ENCODE data around the gene HNRNPAB. TPM values are rescaled to one million over a fixed set of nuclear protein-coding genes. Genes with fewer than 3 reads are reported as not detected.

Gene HNRNPAB
- total and polyA plus RNA-seq, 2 experiments from 2014 or later: 154 to 224 TPM

DNA sequence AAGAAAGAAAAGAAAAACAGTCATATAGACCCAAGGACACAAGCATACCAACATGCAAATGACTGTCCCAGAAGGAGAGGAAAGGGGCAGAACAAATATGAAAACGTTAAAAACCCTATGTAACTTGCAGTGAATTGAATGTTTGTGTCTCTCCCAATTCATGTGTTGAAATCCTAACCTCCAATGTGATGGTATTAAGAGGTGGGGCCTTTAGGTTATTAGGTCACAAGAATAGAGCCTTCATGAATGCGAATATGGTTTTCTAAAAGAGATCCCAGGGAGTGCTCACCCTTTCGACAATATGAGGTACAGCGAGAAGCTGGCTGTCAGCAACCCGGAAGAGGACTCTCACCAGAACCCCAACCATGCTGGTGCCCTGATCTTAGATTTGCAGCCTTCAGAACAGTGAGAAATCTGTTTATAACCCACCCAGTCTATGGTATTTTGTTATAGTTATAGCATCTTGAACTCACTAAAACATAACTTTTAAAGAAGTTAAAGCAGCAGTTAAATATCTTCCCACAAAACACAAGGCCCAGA lies 14.0 kb downstream of the HNRNPAB start:
- Histone ChIP-seq H3K4me1 (ENCODE audit: low read depth) (no peaks in the 10 kb centered on the region), H3K36me3 (peaks cover 42% of the 10 kb centered on the region), H3K4me3 (no peak overlapping the region), H3K9me3 (ENCODE audit: low read depth) (no peaks in the 10 kb centered on the region), H3K27me3 (no peaks in the 10 kb centered on the region), H3K27ac (peak overlapping the region; percentile 39)
- DNase-seq (ENCODE audit: low read depth in 1 of 2, low spot score in 1 of 2): no peak
- TF ChIP-seq, protein P1, sequence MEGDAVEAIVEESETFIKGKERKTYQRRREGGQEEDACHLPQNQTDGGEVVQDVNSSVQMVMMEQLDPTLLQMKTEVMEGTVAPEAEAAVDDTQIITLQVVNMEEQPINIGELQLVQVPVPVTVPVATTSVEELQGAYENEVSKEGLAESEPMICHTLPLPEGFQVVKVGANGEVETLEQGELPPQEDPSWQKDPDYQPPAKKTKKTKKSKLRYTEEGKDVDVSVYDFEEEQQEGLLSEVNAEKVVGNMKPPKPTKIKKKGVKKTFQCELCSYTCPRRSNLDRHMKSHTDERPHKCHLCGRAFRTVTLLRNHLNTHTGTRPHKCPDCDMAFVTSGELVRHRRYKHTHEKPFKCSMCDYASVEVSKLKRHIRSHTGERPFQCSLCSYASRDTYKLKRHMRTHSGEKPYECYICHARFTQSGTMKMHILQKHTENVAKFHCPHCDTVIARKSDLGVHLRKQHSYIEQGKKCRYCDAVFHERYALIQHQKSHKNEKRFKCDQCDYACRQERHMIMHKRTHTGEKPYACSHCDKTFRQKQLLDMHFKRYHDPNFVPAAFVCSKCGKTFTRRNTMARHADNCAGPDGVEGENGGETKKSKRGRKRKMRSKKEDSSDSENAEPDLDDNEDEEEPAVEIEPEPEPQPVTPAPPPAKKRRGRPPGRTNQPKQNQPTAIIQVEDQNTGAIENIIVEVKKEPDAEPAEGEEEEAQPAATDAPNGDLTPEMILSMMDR (IDR thresholded peaks at IDR 0.05; ENCODE audit: low read depth, low read length): no peak

DNA sequence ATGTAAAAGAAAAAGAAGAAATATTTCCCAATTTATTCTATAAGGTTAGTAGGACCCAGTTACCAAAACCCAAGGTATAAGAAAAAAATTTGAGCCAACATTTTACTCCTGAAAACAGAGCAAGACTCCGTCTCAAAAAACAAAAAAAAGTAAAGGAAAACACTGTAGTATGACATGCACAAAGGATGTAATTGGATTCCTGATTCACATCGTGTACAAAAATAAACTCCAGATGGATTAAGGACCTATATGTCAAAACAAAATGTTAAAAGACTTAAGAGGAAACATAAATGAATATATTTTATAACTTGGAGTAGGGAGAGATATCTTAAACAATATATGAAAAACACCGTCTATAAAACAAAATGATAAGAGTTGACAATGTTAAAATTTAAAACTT lies 14.5 kb downstream of the HNRNPAB start:
- Histone ChIP-seq H3K36me3 (peaks cover 37% of the 10 kb centered on the region), H3K27ac (peak overlapping the region; percentile 39), H3K4me1 (ENCODE audit: low read depth) (no peaks in the 10 kb centered on the region), H3K9me3 (ENCODE audit: low read depth) (no peaks in the 10 kb centered on the region), H3K27me3 (no peaks in the 10 kb centered on the region), H3K4me3 (no peak overlapping the region)
- DNase-seq (ENCODE audit: low read depth in 1 of 2, low spot score in 1 of 2): no peak
- TF ChIP-seq, protein P1 (IDR thresholded peaks at IDR 0.05; ENCODE audit: low read depth, low read length): no peak

DNA sequence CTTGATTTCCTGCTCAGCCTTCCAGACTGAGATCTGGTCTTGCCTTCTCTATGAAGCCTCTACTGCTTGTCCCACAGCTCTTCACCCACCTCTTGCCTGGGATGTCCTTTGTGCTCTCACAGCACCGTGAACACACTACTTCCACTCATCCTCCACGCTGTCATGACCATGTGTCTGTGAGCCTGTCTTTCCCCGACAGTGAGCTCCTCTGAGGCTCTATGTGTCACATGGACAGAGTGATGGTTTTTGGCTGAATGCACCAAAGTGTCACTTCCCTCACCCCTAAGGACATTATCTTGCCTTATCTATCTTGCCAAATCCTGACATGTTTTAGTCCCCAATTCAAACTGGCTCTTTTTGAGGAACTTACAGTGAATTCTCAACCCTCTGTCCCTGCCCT lies 16.9 kb downstream of the HNRNPAB start:
- H3K27ac ChIP-seq: no peak overlapping the region
- no peak for DNase-seq (ENCODE audit: low read depth in 1 of 2, low spot score in 1 of 2)
- TF ChIP-seq, protein P1 (IDR thresholded peaks at IDR 0.05; ENCODE audit: low read depth, low read length): no peak
- H3K4me3 ChIP-seq: no peak overlapping the region
- peaks cover 25% of the 10 kb centered on the region for H3K36me3 ChIP-seq
- H3K9me3 ChIP-seq (ENCODE audit: low read depth): no peaks in the 10 kb centered on the region
- H3K4me1 ChIP-seq (ENCODE audit: low read depth): no peaks in the 10 kb centered on the region
- H3K27me3 ChIP-seq: no peaks in the 10 kb centered on the region

DNA sequence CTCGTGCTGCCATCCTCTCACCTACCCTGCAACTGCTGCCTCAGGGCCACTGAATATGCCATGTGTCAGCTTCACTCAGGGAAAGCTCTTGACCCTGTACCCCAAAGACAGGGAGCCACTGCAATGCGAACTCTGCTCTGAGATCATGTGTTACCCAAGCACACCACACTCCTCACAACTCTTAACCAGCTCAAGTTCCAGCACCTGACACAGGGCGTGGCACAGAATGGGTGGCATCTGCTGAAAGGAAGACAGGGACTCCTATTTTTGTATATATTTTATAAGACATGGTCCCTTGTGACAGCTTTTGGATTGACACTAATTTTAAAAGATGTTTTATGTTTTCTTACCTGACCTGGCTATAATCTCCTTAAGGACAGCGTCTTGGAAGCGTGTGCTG lies 17.5 kb downstream of the HNRNPAB start:
- Histone ChIP-seq H3K27me3 (no peaks in the 10 kb centered on the region), H3K36me3 (peaks cover 20% of the 10 kb centered on the region), H3K4me1 (ENCODE audit: low read depth) (no peaks in the 10 kb centered on the region), H3K4me3 (no peak overlapping the region), H3K9me3 (ENCODE audit: low read depth) (no peaks in the 10 kb centered on the region), H3K27ac (no peak overlapping the region)
- DNase-seq (ENCODE audit: low read depth in 1 of 2, low spot score in 1 of 2): no peak
- TF ChIP-seq, protein P1 (IDR thresholded peaks at IDR 0.05; ENCODE audit: low read depth, low read length): no peak

DNA sequence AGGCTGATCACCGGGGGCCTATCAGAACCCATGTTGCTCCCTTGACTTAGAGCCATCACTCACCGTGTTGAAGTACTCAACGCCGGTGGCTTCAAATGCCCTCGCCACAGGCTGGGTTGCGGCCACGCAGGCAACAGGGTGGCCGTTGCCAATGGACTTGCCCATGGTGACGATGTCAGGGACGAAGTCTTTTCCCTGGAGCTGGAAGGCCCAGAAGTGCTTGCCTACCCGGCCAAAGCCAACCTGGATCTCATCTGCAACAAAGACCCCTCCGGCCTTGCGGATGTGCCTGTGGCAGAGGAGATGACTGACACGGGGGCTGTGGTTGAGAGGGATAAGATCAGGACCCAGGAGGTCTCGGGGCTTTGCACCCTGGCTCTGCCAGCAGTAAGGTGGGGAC lies 18.0 kb downstream of the HNRNPAB start:
- H3K27me3 ChIP-seq: no peaks in the 10 kb centered on the region
- H3K36me3 ChIP-seq: peaks cover 20% of the 10 kb centered on the region
- TF ChIP-seq, protein P1 (IDR thresholded peaks at IDR 0.05; ENCODE audit: low read depth, low read length): no peak
- no peaks in the 10 kb centered on the region for H3K4me1 ChIP-seq (ENCODE audit: low read depth)
- no peak overlapping the region for H3K27ac ChIP-seq
- DNase-seq (ENCODE audit: low read depth in 1 of 2, low spot score in 1 of 2): no peak
- H3K9me3 ChIP-seq (ENCODE audit: low read depth): no peaks in the 10 kb centered on the region
- no peak overlapping the region for H3K4me3 ChIP-seq

Data from cardiac muscle cell (in vitro differentiated cells and primary cell).